Measurements from ENCODE around the gene RBM23.

RBM23 gene

GRCh38 chr14:22886500-22887259 is 32.3 kb downstream of the RBM23 start (continued):
- no peak for TF ChIP-seq ZNF18 (tag by site-specific recombination; IDR thresholded peaks at IDR 0.05)
- TF ChIP-seq ZBTB44 (tag by site-specific recombination; IDR thresholded peaks at IDR 0.05), result no peak
- TF ChIP-seq HOXD13 (CRISPR knock-in tag; IDR thresholded peaks at IDR 0.05; ENCODE audit: borderline replicate concordance), result no peak
- TF ChIP-seq ZNF530 (tag by site-specific recombination; IDR thresholded peaks at IDR 0.05; ENCODE audit: low read depth), result no peak
- TF ChIP-seq ZNF596 (tag by site-specific recombination; IDR thresholded peaks at IDR 0.05), result no peak
- no peak for TF ChIP-seq MZF1 (tag by site-specific recombination; IDR thresholded peaks at IDR 0.05; ENCODE audit: borderline replicate concordance)
- TF ChIP-seq ZBTB26 (tag by site-specific recombination; optimal IDR thresholded peaks at IDR 0.05), result peak; percentile 46
- TF ChIP-seq ZNF555 (tag by site-specific recombination; conservative IDR thresholded peaks at IDR 0.05), result no peak
- no peak for TF ChIP-seq ZNF404 (tag by site-specific recombination; IDR thresholded peaks at IDR 0.05)
- TF ChIP-seq OSR2 (tag by site-specific recombination; IDR thresholded peaks at IDR 0.05), result no peak
- no peak for TF ChIP-seq ZNF157 (tag by site-specific recombination; IDR thresholded peaks at IDR 0.05)
- no peak for TF ChIP-seq ZNF169 (tag by site-specific recombination; IDR thresholded peaks at IDR 0.05)
- no peak for TF ChIP-seq ZSCAN23 (tag by site-specific recombination; IDR thresholded peaks at IDR 0.05)
- TF ChIP-seq KLF17 (tag by site-specific recombination; IDR thresholded peaks at IDR 0.05), result peak; percentile 54
- TF ChIP-seq PRDM10 (tag by site-specific recombination; IDR thresholded peaks at IDR 0.05), result no peak
- no peak for TF ChIP-seq ZNF747 (tag by site-specific recombination; IDR thresholded peaks at IDR 0.05)
- TF ChIP-seq ZNF311 (tag by site-specific recombination; IDR thresholded peaks at IDR 0.05; ENCODE audit: borderline replicate concordance), result no peak
- TF ChIP-seq ZNF560 (tag by site-specific recombination; IDR thresholded peaks at IDR 0.05; ENCODE audit: borderline replicate concordance), result no peak
- TF ChIP-seq CTCF (tag by site-specific recombination; IDR thresholded peaks at IDR 0.05), result peak; percentile 69; the same call in 1 of the 2 replicates
- TF ChIP-seq ZNF571 (tag by site-specific recombination; IDR thresholded peaks at IDR 0.05), result no peak
- 0 out of 2 replicates have a peak, but pooled peaks have one; percentile 36 for TF ChIP-seq REST (tag by site-specific recombination; IDR thresholded peaks at IDR 0.05)
- 0 out of 2 replicates have a peak, but pooled peaks have one; percentile 43 for TF ChIP-seq ZNF394 (tag by site-specific recombination; IDR thresholded peaks at IDR 0.05; ENCODE audit: borderline replicate concordance)
- no peak for TF ChIP-seq KLF16 (tag by site-specific recombination; IDR thresholded peaks at IDR 0.05)
- no peak for TF ChIP-seq SCRT1 (tag by site-specific recombination; IDR thresholded peaks at IDR 0.05; ENCODE audit: borderline replicate concordance)
